ENCODE data around the gene CNTN4. TPM values are rescaled to one million over a fixed set of nuclear protein-coding genes. Genes with fewer than 3 reads are reported as not detected.

Gene CNTN4
- total RNA-seq, 4 donors from 2014 or later = 47.7 to 106 (median 83.3) TPM

GRCh38 chr3:3064297-3064696 lies 965.6 kb downstream of the CNTN4 start:
- WGBS, 2 donors = 60 to 63% methylated on average over 4 of the region's 4 CpGs
- Histone ChIP-seq H3K27me3 (no peaks in the 10 kb centered on the region), H3K36me3 (peaks cover 0 to 12% (median 0%) of the 10 kb centered on the region in 3 donors), H3K4me1 (no peaks in the 10 kb centered on the region), H3K27ac (no peak overlapping the region), H3K4me3 (no peak overlapping the region), H3K9me3 (no peaks in the 10 kb centered on the region)
- TF ChIP-seq, protein P1, sequence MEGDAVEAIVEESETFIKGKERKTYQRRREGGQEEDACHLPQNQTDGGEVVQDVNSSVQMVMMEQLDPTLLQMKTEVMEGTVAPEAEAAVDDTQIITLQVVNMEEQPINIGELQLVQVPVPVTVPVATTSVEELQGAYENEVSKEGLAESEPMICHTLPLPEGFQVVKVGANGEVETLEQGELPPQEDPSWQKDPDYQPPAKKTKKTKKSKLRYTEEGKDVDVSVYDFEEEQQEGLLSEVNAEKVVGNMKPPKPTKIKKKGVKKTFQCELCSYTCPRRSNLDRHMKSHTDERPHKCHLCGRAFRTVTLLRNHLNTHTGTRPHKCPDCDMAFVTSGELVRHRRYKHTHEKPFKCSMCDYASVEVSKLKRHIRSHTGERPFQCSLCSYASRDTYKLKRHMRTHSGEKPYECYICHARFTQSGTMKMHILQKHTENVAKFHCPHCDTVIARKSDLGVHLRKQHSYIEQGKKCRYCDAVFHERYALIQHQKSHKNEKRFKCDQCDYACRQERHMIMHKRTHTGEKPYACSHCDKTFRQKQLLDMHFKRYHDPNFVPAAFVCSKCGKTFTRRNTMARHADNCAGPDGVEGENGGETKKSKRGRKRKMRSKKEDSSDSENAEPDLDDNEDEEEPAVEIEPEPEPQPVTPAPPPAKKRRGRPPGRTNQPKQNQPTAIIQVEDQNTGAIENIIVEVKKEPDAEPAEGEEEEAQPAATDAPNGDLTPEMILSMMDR (IDR thresholded peaks at IDR 0.05) = no peak
- TF ChIP-seq EP300 (IDR thresholded peaks at IDR 0.05) = no peak
- TF ChIP-seq POLR2A (IDR thresholded peaks at IDR 0.05) = no peak
- no peak for DNase-seq (ENCODE audit: low spot score in 2 of 2)

DNA sequence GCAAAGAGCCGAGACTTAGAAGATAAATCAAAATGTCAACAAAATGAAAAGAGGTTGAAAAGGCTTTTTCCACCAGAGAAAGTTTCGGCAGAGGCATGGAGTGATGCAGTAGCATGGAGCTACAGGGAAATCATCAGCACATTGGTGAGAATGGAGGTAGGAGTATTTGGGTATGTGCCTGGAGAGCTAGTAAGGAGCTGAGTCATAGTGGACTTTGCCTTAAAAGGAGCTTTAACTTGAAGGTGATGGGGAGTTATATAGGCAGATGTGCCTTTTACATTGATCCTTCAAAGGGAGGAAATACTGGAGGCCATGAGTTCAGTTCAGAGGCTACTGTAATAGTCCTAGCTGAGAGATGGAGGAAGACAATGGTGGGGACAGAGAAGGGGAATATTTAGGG lies 967.2 kb downstream of the CNTN4 start:
- H3K27me3 ChIP-seq = no peaks in the 10 kb centered on the region
- 86 to 93% methylated on average over 2 of the region's 2 CpGs for WGBS, 2 donors
- H3K9me3 ChIP-seq = no peaks in the 10 kb centered on the region
- H3K4me3 ChIP-seq = no peak overlapping the region
- no peaks in the 10 kb centered on the region for H3K4me1 ChIP-seq
- no peak for DNase-seq (ENCODE audit: low spot score in 2 of 2)
- no peak overlapping the region for H3K27ac ChIP-seq
- H3K36me3 ChIP-seq = peaks cover 0 to 3% (median 0%) of the 10 kb centered on the region in 3 donors
- TF ChIP-seq, protein P1 (IDR thresholded peaks at IDR 0.05) = no peak
- TF ChIP-seq EP300 (IDR thresholded peaks at IDR 0.05) (no peak), POLR2A (IDR thresholded peaks at IDR 0.05) (no peak)

GRCh38 chr3:3066378-3066777 lies 967.7 kb downstream of the CNTN4 start:
- TF ChIP-seq, protein P1 (IDR thresholded peaks at IDR 0.05) = no peak
- TF ChIP-seq POLR2A (IDR thresholded peaks at IDR 0.05) (no peak), EP300 (IDR thresholded peaks at IDR 0.05) (no peak)
- WGBS, 2 donors = 35 to 54% methylated on average over 2 of the region's 2 CpGs
- DNase-seq (ENCODE audit: low spot score in 2 of 2) = no peak

GRCh38 chr3:3066910-3067309 lies 968.2 kb downstream of the CNTN4 start:
- TF ChIP-seq EP300 (IDR thresholded peaks at IDR 0.05) = no peak
- TF ChIP-seq, protein P1 (IDR thresholded peaks at IDR 0.05) = no peak
- TF ChIP-seq POLR2A (IDR thresholded peaks at IDR 0.05) = no peak
- Histone ChIP-seq H3K4me3 (no peak overlapping the region), H3K36me3 (no peaks in the 10 kb centered on the region), H3K9me3 (no peaks in the 10 kb centered on the region), H3K4me1 (no peaks in the 10 kb centered on the region), H3K27me3 (no peaks in the 10 kb centered on the region), H3K27ac (no peak overlapping the region)
- DNase-seq (ENCODE audit: low spot score in 2 of 2) = no peak
- WGBS, 2 donors = 83 to 93% methylated on average over 4 of the region's 4 CpGs

More at GRCh38 chr3:3066378-3066777, 967.7 kb downstream of the CNTN4 start:
- Histone ChIP-seq H3K4me3 (no peak overlapping the region), H3K27ac (no peak overlapping the region), H3K27me3 (no peaks in the 10 kb centered on the region), H3K36me3 (no peaks in the 10 kb centered on the region), H3K4me1 (no peaks in the 10 kb centered on the region), H3K9me3 (no peaks in the 10 kb centered on the region)

- H3K27ac ChIP-seq = no peak overlapping the region
- no peaks in the 10 kb centered on the region for H3K4me1 ChIP-seq
- WGBS, 2 donors = 85 to 91% methylated on average over 1 of the region's 1 CpG
- TF ChIP-seq, protein P1 (IDR thresholded peaks at IDR 0.05) = no peak
- no peak for TF ChIP-seq EP300 (IDR thresholded peaks at IDR 0.05)
- TF ChIP-seq POLR2A (IDR thresholded peaks at IDR 0.05) = no peak
- no peaks in the 10 kb centered on the region for H3K27me3 ChIP-seq
- no peak for DNase-seq (ENCODE audit: low spot score in 2 of 2)
- H3K4me3 ChIP-seq = no peak overlapping the region
- no peaks in the 10 kb centered on the region for H3K9me3 ChIP-seq
- no peaks in the 10 kb centered on the region for H3K36me3 ChIP-seq
Measured at GRCh38 chr3:3068358-3068881, 969.8 kb downstream of the CNTN4 start.

Measured in tibial nerve (tissue), 4 donors.